Measurements from ENCODE around the gene ZIC2. TPM values are rescaled to one million over a fixed set of nuclear protein-coding genes. Genes with fewer than 3 reads are reported as not detected.

The ZIC2 gene
- total RNA-seq, 2 donors from 2014 or later: 0.11 to 0.82 TPM

DNA sequence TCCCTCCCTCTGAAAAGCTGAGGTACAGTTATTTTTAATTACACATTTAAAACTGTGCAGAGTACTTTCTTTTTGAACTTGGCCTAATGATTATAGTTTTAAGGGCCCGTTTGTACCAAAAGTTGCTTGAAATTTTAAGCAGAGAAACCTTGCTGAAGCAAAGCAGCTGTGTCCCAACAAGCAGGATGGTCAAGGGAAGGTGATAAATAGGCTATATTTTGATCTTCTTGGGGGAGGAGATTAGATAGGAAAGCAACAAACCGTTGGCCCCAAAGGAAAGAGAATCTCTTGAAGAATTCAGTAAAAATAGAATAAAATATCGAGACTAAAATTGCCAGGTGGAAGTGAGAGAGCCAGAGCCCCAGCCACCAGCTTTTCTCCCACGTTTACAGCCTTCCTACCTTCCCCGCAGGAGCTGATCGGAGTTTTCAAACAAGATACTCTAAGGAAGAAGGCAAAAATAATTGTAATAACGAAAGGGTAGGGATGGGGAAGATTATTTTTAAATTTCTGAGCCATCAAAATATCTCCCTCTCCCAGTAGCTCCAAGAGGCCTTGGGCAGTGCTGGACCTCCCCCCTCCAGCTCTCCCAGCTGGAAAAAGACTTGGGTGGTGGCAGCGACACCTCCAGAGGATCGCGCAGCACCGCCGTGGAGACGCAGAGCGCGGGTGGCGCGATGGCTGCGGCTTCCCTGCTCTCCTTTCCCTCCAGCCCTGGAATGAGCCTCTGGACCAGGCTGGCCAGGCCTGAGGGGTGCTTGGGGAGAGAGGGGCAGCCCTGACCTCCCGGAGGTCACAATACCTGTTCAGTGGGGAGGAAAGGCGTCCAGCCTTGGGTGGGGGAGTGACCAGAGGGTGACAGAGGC lies 5.8 kb downstream of the ZIC2 start:
- Histone ChIP-seq H3K4me1 (peaks cover 11% of the 10 kb centered on the region), H3K27ac (no peak overlapping the region), H3K9me3 (no peaks in the 10 kb centered on the region), H3K27me3 (peaks cover 97% of the 10 kb centered on the region), H3K36me3 (no peaks in the 10 kb centered on the region), H3K9ac (ENCODE audit: low read depth in 2 of 2, low read length in 2 of 2) (no peak overlapping the region), H3K4me3 (no peak overlapping the region)
- DNase-seq: no peak
- TF ChIP-seq, protein P1, sequence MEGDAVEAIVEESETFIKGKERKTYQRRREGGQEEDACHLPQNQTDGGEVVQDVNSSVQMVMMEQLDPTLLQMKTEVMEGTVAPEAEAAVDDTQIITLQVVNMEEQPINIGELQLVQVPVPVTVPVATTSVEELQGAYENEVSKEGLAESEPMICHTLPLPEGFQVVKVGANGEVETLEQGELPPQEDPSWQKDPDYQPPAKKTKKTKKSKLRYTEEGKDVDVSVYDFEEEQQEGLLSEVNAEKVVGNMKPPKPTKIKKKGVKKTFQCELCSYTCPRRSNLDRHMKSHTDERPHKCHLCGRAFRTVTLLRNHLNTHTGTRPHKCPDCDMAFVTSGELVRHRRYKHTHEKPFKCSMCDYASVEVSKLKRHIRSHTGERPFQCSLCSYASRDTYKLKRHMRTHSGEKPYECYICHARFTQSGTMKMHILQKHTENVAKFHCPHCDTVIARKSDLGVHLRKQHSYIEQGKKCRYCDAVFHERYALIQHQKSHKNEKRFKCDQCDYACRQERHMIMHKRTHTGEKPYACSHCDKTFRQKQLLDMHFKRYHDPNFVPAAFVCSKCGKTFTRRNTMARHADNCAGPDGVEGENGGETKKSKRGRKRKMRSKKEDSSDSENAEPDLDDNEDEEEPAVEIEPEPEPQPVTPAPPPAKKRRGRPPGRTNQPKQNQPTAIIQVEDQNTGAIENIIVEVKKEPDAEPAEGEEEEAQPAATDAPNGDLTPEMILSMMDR (IDR thresholded peaks at IDR 0.05): no peak
- intact Hi-C loops (cut with DNase I): no loop called here

DNA sequence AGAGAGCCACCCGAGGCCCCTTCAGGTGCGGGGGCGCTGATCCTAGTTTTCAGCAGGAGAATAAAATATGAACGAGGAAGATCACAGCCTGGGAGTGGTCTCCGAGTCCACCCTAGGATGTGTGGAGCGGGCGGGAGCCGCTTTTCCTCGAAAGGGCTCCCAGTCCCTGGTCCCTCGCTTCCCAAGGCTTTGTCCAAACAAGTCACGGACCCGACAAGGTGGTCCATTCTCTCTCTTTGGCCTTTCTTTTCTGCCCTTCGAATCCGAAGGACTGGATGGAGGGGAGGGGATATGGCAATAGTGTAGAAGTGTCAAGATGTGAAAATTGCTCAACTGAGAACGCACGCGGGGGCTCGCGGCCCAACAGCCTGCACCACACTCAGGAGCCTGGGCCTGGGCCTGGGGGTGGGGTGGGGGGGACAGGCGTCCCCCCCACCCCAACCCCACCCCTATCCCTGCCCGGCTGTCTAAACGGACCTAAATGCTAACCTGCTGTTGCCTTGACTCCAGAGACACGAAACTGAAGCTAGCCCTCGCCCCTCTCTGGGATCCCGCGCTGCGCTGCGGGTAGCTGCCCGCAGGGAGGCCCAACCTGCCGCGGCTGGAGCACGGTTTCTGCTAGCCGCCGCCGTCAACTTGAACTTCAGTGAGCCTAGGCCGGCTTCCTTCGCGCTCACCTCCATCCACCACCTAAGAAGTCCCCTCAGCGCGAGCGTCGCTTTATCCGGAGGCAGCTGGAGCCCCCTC lies 7.1 kb downstream of the ZIC2 start:
- intact Hi-C loops (cut with DNase I): no loop called here
- H3K4me3 ChIP-seq: no peak overlapping the region
- peaks cover 11% of the 10 kb centered on the region for H3K4me1 ChIP-seq
- DNase-seq: no peak
- peaks cover 94% of the 10 kb centered on the region for H3K27me3 ChIP-seq
- TF ChIP-seq, protein P1 (IDR thresholded peaks at IDR 0.05): no peak
- no peak overlapping the region for H3K9ac ChIP-seq (ENCODE audit: low read depth in 2 of 2, low read length in 2 of 2)
- H3K9me3 ChIP-seq: no peaks in the 10 kb centered on the region
- H3K27ac ChIP-seq: no peak overlapping the region
- H3K36me3 ChIP-seq: no peaks in the 10 kb centered on the region

DNA sequence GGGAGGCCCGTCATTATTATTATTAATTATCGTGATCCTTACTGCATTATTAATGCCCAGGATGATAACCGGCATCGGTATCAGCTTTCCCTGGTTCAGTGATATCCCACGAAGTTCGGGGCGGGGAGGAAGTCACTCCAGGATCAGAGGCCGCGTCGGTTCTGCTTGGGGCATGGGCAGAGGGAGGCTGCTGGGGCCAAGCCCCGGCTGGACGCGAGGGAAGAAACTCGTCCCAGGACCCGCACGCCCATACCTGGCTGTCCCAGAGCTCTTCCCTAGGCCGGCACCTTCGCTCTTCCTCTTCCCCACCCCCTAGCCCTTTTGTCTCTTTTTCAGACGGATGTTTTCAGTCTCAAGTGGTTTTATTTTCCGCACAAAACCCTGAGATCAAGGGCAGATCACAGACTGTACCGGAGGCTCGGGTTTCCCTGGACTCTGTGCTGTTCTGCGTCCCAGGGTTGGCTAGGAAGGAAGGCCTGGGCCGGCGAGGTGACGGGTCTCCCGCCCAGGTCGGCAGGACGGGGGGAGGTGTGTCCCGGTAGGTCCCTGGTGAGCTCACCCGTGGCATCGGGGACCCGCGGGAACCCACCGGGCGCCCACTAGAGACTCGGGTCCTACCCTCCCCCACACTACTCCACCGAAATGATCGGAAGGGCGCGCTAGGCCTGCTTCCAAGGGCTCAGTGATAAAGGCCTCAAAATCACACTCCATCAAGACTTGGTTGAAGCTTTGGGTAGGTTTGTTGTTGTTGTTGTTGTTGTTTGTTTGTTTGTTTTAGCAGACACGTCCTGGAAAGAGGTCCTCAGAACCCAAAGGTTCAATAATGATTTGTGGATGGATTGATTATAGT lies 7.9 kb downstream of the ZIC2 start:
- Histone ChIP-seq H3K9me3 (no peaks in the 10 kb centered on the region), H3K9ac (ENCODE audit: low read depth in 2 of 2, low read length in 2 of 2) (no peak overlapping the region), H3K4me1 (peaks cover 11% of the 10 kb centered on the region), H3K4me3 (no peak overlapping the region), H3K27me3 (peaks cover 94% of the 10 kb centered on the region), H3K27ac (no peak overlapping the region), H3K36me3 (no peaks in the 10 kb centered on the region)
- TF ChIP-seq, protein P1 (IDR thresholded peaks at IDR 0.05): no peak
- DNase-seq: no peak
- intact Hi-C loops (cut with DNase I): loop anchor here (10.0 kb wide), 1 partner anchor 245 kb away; no protein-coding TSS in a partner anchor

DNA sequence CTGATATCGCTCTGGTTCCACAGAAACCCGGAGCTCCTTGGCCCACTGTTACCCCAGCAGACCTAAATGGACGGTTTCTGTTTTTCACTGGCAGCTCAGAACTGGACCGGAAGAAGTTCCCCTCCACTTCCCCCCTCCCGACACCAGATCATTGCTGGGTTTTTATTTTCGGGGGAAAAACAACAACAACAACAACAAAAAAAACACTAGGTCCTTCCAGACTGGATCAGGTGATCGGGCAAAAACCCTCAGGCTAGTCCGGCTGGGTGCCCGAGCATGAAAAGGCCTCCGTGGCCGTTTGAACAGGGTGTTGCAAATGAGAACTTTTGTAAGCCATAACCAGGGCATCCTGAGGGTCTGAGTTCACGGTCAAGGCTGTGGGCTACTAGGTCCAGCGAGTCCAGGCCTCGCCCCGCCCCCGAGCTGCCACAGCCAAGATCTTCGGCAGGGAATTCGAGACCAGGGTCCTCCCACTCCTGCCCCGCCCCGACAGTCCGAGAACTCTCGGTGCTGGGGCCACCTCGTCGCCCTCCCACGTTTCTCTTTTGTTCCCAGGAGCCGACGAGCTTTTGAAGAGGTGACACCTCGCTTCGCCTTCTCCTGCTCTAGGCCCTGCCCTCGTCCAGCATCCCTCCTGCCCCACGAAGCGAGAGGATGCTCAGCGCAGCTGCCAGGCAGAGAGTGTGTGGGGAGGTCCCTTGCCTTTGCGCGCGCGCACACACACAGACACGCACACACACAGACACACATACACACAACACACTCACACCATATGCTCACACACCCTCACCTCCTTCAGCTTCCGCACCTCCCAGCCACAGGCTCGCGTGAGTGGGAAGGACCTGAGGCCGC lies 8.8 kb downstream of the ZIC2 start:
- no peaks in the 10 kb centered on the region for H3K36me3 ChIP-seq
- no peaks in the 10 kb centered on the region for H3K9me3 ChIP-seq
- H3K4me1 ChIP-seq: peaks cover 8% of the 10 kb centered on the region
- H3K27me3 ChIP-seq: peaks cover 95% of the 10 kb centered on the region
- H3K27ac ChIP-seq: no peak overlapping the region
- H3K9ac ChIP-seq (ENCODE audit: low read depth in 2 of 2, low read length in 2 of 2): no peak overlapping the region
- TF ChIP-seq, protein P1 (IDR thresholded peaks at IDR 0.05): no peak
- intact Hi-C loops (cut with DNase I): loop anchor here (10.0 kb wide), 1 partner anchor 244 kb away; no protein-coding TSS in a partner anchor
- no peak overlapping the region for H3K4me3 ChIP-seq
- DNase-seq: no peak

Data from colonic mucosa (tissue), 4 donors.